GM12878 (cell line): ENCODE measurements around the gene ETV6.

ENCODE experiments used
- ATF3 ChIP-seq: IDR thresholded peaks from 2 replicates; pipeline ENCODE4 v1.6.1; 2011; ENCODE audit warnings: low read depth, mild to moderate bottlenecking, low read length, moderate library complexity, borderline replicate concordance; ENCODE audit errors: extremely low read depth
- BACH1 ChIP-seq: fragments of 450-650 bp; IDR thresholded peaks from 2 replicates; pipeline ENCODE4 v1.6.1; 2017; ENCODE audit warnings: mild to moderate bottlenecking, borderline replicate concordance
- CTCF ChIP-seq, 3 experiments: IDR thresholded peaks in 2 of 3; conservative IDR thresholded peaks in 1 of 3; 2 replicates each; pipeline ENCODE4 v1.5.1; 2011; ENCODE audit warnings: low read depth in 3 of 3, low read length in 3 of 3, mild to moderate bottlenecking in 3 of 3, control low read depth in 2 of 3, moderate library complexity in 2 of 3, inconsistent platforms in 1 of 3, mixed read lengths in 1 of 3; ENCODE audit not compliant: control insufficient read depth in 2 of 3, insufficient read depth in 1 of 3; ENCODE audit errors: extremely low read depth in 1 of 3
- E2F4 ChIP-seq: IDR thresholded peaks from 2 replicates; pipeline ENCODE4 v1.6.1; 2012; ENCODE audit warnings: low read depth, low read length, improper control_type of control experiment
- EGR1 ChIP-seq, 2 experiments: IDR thresholded peaks; 1 replicate in 1 of 2; 2 replicates in 1 of 2; pipeline ENCODE4 v1.6.1; 2011 to 2012; ENCODE audit warnings: low read depth in 2 of 2, low read length in 2 of 2, borderline replicate concordance in 1 of 2, mild to moderate bottlenecking in 1 of 2, moderate library complexity in 1 of 2
- EZH2 ChIP-seq: IDR thresholded peaks from 2 replicates; pipeline ENCODE4 v1.6.1; 2012; ENCODE audit warnings: low read depth, mild to moderate bottlenecking, control low read depth, inconsistent platforms, low read length, borderline replicate concordance; ENCODE audit not compliant: control insufficient read depth
- FOXK2 ChIP-seq: fragments of 450-650 bp; IDR thresholded peaks from 2 replicates; pipeline ENCODE4 v1.6.1; 2017; ENCODE audit warnings: mild to moderate bottlenecking, moderate library complexity
- HCFC1 ChIP-seq: fragments of 150-350 bp; IDR thresholded peaks from 2 replicates; pipeline ENCODE4 v1.6.1; 2014; ENCODE audit warnings: low read length
- NFYA ChIP-seq: IDR thresholded peaks from 2 replicates; pipeline ENCODE4 v1.6.1; 2011; ENCODE audit warnings: low read depth, mild to moderate bottlenecking, low read length, improper control_type of control experiment, borderline replicate concordance
- POLR2AphosphoS5 ChIP-seq: IDR thresholded peaks from 2 replicates; pipeline ENCODE4 v1.6.1; 2011; ENCODE audit warnings: mild to moderate bottlenecking, low read length, inconsistent platforms
- SMC3 ChIP-seq: IDR thresholded peaks from 2 replicates; pipeline ENCODE4 v1.6.1; 2011; ENCODE audit warnings: low read length, improper control_type of control experiment, borderline replicate concordance
- SUZ12 ChIP-seq: fragments of 200-600 bp; sonication (generic); IDR thresholded peaks from one replicate; pipeline ENCODE4 v1.6.1; 2018; ENCODE audit warnings: antibody characterized with exemption, mild to moderate bottlenecking; ENCODE audit not compliant: unreplicated experiment

GRCh38 chr12:11666131-11667050 lies 16.9 kb downstream of the ETV6 start:
- no peak for TF ChIP-seq EZH2
- no peak for TF ChIP-seq E2F4
- TF ChIP-seq FOXK2 = no peak
- TF ChIP-seq NFYA = no peak
- no peak for TF ChIP-seq POLR2AphosphoS5
- no peak for TF ChIP-seq ATF3
- no peak for TF ChIP-seq HCFC1
- TF ChIP-seq EGR1 (IDR thresholded peaks at IDR 0.05; ENCODE audit: borderline replicate concordance in 1 of 2, low read depth in 2 of 2, low read length in 2 of 2) = no peak
- no peak for TF ChIP-seq CTCF (IDR thresholded peaks at IDR 0.05 in 2 of 3, conservative IDR thresholded peaks at IDR 0.05 in 1 of 3; ENCODE audit: control insufficient read depth in 2 of 3, extremely low read depth in 1 of 3, insufficient read depth in 1 of 3, low read depth in 3 of 3, low read length in 3 of 3)
- TF ChIP-seq SMC3 = no peak
- no peak for TF ChIP-seq SUZ12
- no peak for TF ChIP-seq BACH1
